GM03348 (cell line): Measurements from ENCODE around the gene COX17.

Experiments
- DNase-seq: peaks from one replicate; pipeline ENCODE4 v3.0.0; 2012; ENCODE audit warnings: low spot score

The COX17 gene

GRCh38 chr3:119643528-119643927, 33.7 kb downstream of the COX17 start:
- peak; percentile 82 for DNase-seq

- DNase-seq = no peak
These were observed 34.3 kb downstream of the COX17 start for GRCh38 chr3:119642746-119643473.

GRCh38 chr3:119641416-119641815, 35.8 kb downstream of the COX17 start:
- no peak for DNase-seq

GRCh38 chr3:119639494-119640350, 37.5 kb downstream of the COX17 start:
- DNase-seq = no peak

GRCh38 chr3:119637679-119638477, 39.3 kb downstream of the COX17 start:
- peak; percentile 86 for DNase-seq

GRCh38 chr3:119636891-119637611, 40.2 kb downstream of the COX17 start:
- DNase-seq = no peak

- no peak for DNase-seq
These were observed 41.0 kb downstream of the COX17 start for GRCh38 chr3:119636249-119636648.

- DNase-seq = no peak
These were observed 41.5 kb downstream of the COX17 start for GRCh38 chr3:119635719-119636118.

GRCh38 chr3:119632829-119633228, 44.4 kb downstream of the COX17 start:
- DNase-seq = no peak

GRCh38 chr3:119632216-119632615, 45.0 kb downstream of the COX17 start:
- no peak for DNase-seq

- DNase-seq = peak; percentile 32
These were observed 45.7 kb downstream of the COX17 start for GRCh38 chr3:119631516-119631915.

- DNase-seq = no peak
These were observed 46.3 kb downstream of the COX17 start for GRCh38 chr3:119630880-119631329.

GRCh38 chr3:119630128-119630879, 46.9 kb downstream of the COX17 start:
- peak; percentile 81 for DNase-seq

- DNase-seq = peak; percentile 44
These were observed 48.3 kb downstream of the COX17 start for GRCh38 chr3:119628816-119629445.

- no peak for DNase-seq
These were observed 48.8 kb downstream of the COX17 start for GRCh38 chr3:119628390-119628789.

GRCh38 chr3:119627461-119627860, 49.7 kb downstream of the COX17 start:
- no peak for DNase-seq

GRCh38 chr3:119626196-119626595, 51.0 kb downstream of the COX17 start:
- DNase-seq = no peak

- DNase-seq = no peak
These were observed 51.6 kb downstream of the COX17 start for GRCh38 chr3:119625451-119626153.

GRCh38 chr3:119624002-119624720, 53.0 kb downstream of the COX17 start:
- DNase-seq = no peak
